HG02798 (cell line): Measurements from ENCODE around the gene ZNF799.
"Not testable (repeated sequence)": the region's sequence is repeated elsewhere in the genome, so short reads cannot be mapped to it uniquely, and the experiment has no call there.

Experiments used
- ATAC-seq: cut with Tn5 transposase; IDR thresholded peaks from one replicate; pipeline ENCODE4 v1.9.1; 2021; ENCODE audit warnings: mild to moderate bottlenecking; ENCODE audit not compliant: unreplicated experiment, poor library complexity

The ZNF799 gene

GRCh38 chr19:12364391-12365235 is 36.5 kb downstream of the ZNF799 start:
- no peak for ATAC-seq

- not testable (repeated sequence) for ATAC-seq
Measured at GRCh38 chr19:12362236-12362635, 38.8 kb downstream of the ZNF799 start.

DNA sequence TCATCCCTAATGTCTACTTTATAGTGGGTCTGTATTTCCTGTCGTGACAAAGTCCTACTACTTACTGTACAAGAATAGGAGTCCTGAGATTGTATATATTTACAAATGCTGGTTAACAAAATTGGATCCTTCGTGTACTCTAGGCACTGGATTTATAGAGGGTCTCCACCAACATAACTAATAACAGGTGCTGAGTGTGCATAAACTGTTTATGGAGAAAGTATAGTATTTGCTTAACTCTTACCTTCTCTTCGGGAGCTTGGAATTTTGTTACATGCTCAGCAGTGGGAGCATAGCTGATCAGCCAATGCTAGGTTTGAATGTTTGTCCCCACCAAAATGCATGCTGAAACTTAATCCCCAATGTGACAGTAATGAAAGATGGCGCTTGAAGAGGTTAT is 47.7 kb downstream of the ZNF799 start:
- ATAC-seq = no peak

- ATAC-seq = no peak
Measured at GRCh38 chr19:12350890-12351197, 50.2 kb downstream of the ZNF799 start.

- no peak for ATAC-seq
Measured at GRCh38 chr19:12350185-12350889, 50.7 kb downstream of the ZNF799 start.

- ATAC-seq = no peak
Measured at GRCh38 chr19:12346896-12347295, 54.2 kb downstream of the ZNF799 start.

DNA sequence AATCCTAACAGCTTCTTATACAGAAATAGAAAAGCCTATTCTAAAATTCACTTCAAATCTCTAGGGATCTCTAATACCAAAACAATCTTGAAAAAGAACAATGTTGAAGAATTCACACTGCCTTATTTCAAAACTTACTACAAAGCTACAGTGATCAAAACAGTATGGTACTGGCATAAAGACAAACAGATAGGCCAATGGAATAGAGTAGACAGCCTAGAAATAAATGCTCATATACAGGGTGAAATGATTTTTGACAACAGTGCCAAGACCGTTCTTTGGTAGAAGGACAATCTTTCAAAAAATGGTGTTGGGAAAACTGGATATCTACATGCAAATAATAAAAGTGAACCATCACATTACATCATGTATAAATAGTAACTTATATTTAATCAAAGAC is 55.9 kb downstream of the ZNF799 start:
- no peak for ATAC-seq
